Effector memory CD4-positive, alpha-beta T cell (primary cell): ENCODE data around the gene FAM20C.
"Not testable (repeated sequence)": the region's sequence is repeated elsewhere in the genome, so short reads cannot be mapped to it uniquely, and the experiment has no call there.

ENCODE experiments used
- DNase-seq, 3 donors: peaks; one replicate each; pipeline ENCODE4 v3.0.0-alpha.2; 2020
- H3K27ac ChIP-seq: 2 replicates; pipeline ENCODE4 v1.7.0; 2013; ENCODE audit warnings: mild to moderate bottlenecking, low read length, moderate library complexity; ENCODE audit not compliant: insufficient read depth, poor library complexity, severe bottlenecking
- H3K27me3 ChIP-seq: replicated peaks from 2 replicates; pipeline ENCODE4 v1.7.0; 2013; ENCODE audit warnings: mild to moderate bottlenecking, low read length; ENCODE audit not compliant: insufficient read depth, control insufficient read depth, poor library complexity, severe bottlenecking
- H3K36me3 ChIP-seq: 2 replicates; pipeline ENCODE4 v1.7.0; 2013; ENCODE audit warnings: mild to moderate bottlenecking, low read length, moderate library complexity; ENCODE audit not compliant: control insufficient read depth, insufficient read depth
- H3K4me1 ChIP-seq: 2 replicates; pipeline ENCODE4 v1.7.0; 2013; ENCODE audit warnings: low read length, mild to moderate bottlenecking; ENCODE audit not compliant: control insufficient read depth, insufficient read depth, poor library complexity, severe bottlenecking
- H3K4me3 ChIP-seq: 2 replicates; pipeline ENCODE4 v1.7.0; 2013; ENCODE audit warnings: low read length, low read depth, mild to moderate bottlenecking; ENCODE audit not compliant: insufficient read depth, poor library complexity, severe bottlenecking
- H3K9me3 ChIP-seq: 2 replicates; pipeline ENCODE4 v1.7.0; 2013; ENCODE audit warnings: mild to moderate bottlenecking, low read length, moderate library complexity; ENCODE audit not compliant: control insufficient read depth

FAM20C gene

DNA sequence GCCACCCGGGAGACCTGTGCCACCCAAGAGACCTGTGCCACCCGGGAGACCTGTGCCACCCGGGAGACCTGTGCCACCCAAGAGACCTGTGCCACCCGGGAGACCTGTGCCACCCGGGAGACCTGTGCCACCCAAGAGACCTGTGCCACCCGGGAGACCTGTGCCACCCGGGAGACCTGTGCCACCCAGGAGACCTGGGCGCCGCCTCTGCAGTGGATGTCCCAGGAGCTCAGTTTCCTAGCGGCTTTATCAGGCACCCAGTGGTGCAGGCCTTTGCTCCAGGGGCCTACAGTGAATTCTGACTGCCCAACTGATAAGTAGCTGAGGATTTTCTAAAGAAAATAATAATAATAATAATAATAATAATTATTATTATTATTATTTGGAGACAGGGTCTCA, 51.2 kb downstream of the FAM20C start:
- DNase-seq, H3K36me3 ChIP-seq, H3K27me3 ChIP-seq, H3K9me3 ChIP-seq, H3K4me1 ChIP-seq, H3K27ac ChIP-seq, H3K4me3 ChIP-seq: not testable (repeated sequence)

DNA sequence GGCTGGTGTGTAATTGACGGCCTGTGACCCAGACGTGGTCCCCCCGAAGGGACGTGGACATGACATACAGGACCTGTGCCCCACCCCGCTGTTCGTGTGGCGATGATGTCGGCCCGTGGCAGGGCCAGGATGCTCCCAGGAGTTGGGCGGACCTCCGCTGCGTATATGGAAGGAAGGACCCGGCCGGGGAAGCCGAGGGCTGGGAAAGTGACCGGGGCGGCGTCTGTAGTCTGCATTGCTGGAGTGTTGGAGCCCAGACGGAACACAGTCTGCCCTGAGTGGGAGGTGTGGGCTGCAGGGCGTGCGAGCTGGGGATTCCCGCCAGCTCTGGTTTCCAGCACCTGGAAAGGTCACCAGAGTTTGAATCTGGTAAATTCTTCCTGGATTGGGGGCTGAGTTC, 52.6 kb downstream of the FAM20C start:
- Histone ChIP-seq H3K9me3 (no peaks in the 10 kb centered on the region), H3K27ac (no peak overlapping the region), H3K4me3 (no peak overlapping the region), H3K36me3 (no peaks in the 10 kb centered on the region), H3K4me1 (no peaks in the 10 kb centered on the region), H3K27me3 (no peaks in the 10 kb centered on the region)
- DNase-seq: no peak

DNA sequence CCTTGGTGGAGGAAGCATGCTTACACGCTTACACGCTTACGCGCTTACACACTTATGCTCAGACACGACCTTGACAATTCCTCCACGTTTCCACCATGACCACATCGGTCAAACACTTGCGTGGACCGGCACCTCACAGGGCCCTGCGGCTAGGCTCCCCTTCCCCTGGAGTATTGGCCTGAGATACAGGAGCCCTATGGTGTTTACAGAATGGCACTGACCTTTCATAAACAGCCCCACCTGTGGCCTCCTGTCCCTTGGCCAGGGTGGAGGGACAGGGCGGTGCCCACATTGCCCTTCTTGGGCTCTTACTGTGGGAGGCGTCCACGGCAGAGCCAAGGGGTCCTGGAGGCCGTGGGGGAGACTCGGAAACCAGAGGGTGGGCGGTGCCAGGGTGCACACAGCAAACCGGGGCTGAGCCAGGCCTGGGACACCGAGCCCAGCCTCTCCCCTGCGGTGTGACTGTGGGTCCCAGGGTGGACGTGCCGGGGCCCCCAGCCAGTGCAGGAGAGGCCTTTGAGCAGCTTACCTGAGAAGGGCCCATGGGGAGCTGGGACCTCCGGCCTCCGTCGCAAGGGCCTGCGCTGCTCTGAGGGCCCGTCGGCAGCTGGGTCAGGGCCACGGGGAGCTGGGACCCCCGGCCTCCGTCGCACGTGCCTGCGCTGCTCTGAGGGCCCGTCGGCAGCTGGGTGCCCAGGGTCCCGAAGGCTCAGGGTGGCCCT, 53.4 kb downstream of the FAM20C start:
- no peak overlapping the region for H3K4me3 ChIP-seq
- H3K36me3 ChIP-seq: no peaks in the 10 kb centered on the region
- no peak overlapping the region for H3K27ac ChIP-seq
- H3K4me1 ChIP-seq: no peaks in the 10 kb centered on the region
- H3K27me3 ChIP-seq: no peaks in the 10 kb centered on the region
- H3K9me3 ChIP-seq: no peaks in the 10 kb centered on the region
- DNase-seq: no peak

DNA sequence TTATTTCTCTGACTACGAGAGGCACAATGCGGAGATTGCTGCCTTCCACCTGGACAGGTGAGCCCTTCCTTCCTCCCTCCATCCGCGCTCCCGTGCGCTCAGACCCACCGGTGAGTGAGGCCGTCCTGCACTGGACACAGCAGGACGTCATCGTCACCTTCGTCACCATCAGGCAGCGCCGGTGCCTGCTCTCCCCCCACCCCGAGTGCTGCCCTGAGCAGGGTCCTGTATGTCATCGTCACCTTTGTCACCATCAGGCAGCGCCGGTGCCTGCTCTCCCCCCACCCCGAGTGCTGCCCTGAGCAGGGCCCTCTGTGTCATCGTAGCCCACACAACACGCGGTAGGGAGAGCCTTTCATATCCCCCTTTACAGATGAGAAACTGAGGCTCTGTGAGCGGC, 54.1 kb downstream of the FAM20C start:
- Histone ChIP-seq H3K4me3 (no peak overlapping the region), H3K36me3 (no peaks in the 10 kb centered on the region), H3K27ac (no peak overlapping the region), H3K9me3 (no peaks in the 10 kb centered on the region), H3K27me3 (no peaks in the 10 kb centered on the region), H3K4me1 (no peaks in the 10 kb centered on the region)
- DNase-seq: no peak

DNA sequence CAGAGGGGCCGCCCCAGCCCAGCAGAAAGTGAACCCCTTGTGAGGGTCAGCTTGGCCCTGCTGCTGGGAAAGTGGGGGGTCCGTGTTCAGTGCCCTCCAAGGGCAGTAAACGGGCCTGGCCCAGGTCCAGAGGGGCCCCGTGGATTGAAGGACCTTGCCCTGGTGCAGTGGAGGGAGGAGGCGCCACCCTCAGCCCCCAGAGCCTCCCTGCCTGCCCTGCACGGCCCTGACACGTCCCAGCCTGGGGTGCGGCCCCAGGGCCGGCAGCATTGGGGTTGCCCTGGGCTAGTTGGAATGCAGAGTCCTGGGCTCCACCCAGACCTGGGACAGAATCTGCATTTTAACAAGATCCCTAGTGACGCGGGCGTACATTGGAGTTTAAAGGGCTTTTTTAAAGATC, 54.8 kb downstream of the FAM20C start:
- H3K27me3 ChIP-seq: no peaks in the 10 kb centered on the region

DNA sequence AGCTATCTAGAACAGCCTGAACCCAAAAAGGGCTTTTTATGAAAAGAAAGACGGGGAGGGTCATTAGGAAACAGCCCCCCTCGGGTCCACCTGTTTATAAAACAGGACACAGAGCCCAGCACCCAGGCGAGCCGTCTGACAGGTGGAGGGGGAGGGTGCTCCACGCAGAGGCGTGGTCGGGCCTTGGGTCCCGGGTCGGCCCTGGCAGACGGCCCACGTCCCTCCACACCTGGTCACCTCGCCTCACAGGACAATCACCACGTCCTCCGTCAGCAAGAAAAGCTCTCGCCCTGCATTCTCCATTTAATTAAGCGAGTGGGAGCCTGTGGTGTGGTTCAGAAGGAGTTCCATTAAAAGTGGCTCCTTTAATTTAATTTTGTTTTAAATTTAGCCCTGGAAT, 55.3 kb downstream of the FAM20C start:
- Histone ChIP-seq H3K27ac (no peak overlapping the region), H3K4me3 (no peak overlapping the region), H3K9me3 (no peaks in the 10 kb centered on the region), H3K4me1 (no peaks in the 10 kb centered on the region), H3K27me3 (no peaks in the 10 kb centered on the region), H3K36me3 (no peaks in the 10 kb centered on the region)
- no peak for DNase-seq

More for the DNA sequence above, 54.8 kb downstream of the FAM20C start:
- H3K4me1 ChIP-seq: no peaks in the 10 kb centered on the region
- no peak overlapping the region for H3K4me3 ChIP-seq
- no peak overlapping the region for H3K27ac ChIP-seq
- H3K9me3 ChIP-seq: no peaks in the 10 kb centered on the region
- no peak for DNase-seq
- H3K36me3 ChIP-seq: no peaks in the 10 kb centered on the region

DNA sequence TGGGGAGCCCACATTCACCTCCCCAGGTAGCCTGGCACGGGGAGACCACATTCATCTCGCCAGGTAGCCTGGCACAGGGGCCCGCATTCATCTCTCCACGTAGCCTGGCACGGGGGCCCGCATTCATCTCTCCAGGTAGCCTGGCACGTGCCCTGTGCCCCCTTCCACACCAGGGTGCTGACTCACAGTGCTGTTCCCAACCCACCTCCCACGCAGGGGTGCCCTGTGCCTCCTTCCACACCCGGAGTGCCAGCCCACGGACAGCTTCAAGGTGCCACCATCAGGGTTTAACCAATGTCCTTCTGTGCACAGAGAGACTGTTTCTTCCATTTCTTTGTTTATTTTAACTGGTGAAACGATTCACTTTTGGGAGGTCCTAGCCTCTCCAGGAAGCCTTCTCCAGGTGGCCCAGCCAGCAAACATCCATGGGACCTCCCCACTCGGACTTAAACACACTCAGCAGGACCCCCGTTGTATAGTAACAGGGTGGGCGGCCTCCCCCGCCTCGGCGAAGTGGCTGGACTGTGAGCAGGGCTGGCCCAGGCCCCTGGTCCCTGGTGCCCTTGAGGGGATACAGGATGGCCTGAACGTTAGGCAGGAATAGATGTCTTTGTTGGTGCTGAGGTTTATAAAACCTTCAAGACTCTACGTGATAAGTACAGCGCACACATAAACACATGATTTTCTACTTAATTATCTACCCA, 56.5 kb downstream of the FAM20C start:
- Histone ChIP-seq H3K4me3 (no peak overlapping the region), H3K9me3 (no peaks in the 10 kb centered on the region), H3K36me3 (no peaks in the 10 kb centered on the region), H3K27ac (no peak overlapping the region), H3K4me1 (no peaks in the 10 kb centered on the region), H3K27me3 (no peaks in the 10 kb centered on the region)
- no peak for DNase-seq

DNA sequence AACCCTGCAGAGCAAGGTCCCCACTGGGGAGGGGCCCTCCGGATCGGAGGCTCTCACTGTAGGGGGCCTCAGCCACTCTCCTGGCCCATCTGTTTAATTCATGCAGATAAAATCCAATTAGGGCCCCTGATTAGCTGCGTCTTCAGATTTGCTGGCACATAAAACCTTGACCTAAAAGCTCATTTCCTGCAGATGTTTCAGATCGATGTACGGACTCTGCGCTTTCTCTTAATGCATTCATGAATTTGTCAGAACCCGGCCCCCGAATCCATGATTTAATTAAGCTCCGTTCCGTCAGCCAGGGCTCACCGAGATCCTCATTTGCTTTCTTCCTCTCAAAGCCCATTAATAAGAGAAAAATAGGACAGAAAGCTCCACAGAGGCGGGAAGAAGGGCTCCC, 57.6 kb downstream of the FAM20C start:
- Histone ChIP-seq H3K27me3 (no peaks in the 10 kb centered on the region), H3K36me3 (no peaks in the 10 kb centered on the region), H3K4me3 (no peak overlapping the region), H3K9me3 (no peaks in the 10 kb centered on the region), H3K27ac (no peak overlapping the region), H3K4me1 (no peaks in the 10 kb centered on the region)
- no peak for DNase-seq

DNA sequence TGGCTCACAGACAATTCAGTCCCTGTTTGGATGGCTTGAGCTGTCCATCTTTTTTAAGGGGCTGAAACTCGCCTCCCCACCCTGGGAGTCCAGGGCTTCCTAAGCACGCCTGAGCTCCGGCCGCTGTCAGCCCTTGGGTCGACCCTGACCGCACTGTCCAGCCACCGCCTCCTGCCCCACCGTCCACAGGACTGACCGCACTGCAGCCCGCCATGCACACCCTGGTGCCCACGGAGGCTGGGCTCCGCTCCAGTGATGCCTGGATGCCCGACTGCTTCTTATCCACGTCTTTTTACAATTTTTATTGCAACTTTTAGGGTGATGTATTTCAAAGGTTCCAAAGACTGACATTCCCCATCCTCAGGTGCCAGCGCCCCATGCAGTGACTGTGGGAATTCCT, 58.2 kb downstream of the FAM20C start:
- Histone ChIP-seq H3K36me3 (no peaks in the 10 kb centered on the region), H3K27ac (no peak overlapping the region), H3K27me3 (no peaks in the 10 kb centered on the region), H3K4me3 (no peak overlapping the region), H3K4me1 (no peaks in the 10 kb centered on the region), H3K9me3 (no peaks in the 10 kb centered on the region)
- DNase-seq: no peak

DNA sequence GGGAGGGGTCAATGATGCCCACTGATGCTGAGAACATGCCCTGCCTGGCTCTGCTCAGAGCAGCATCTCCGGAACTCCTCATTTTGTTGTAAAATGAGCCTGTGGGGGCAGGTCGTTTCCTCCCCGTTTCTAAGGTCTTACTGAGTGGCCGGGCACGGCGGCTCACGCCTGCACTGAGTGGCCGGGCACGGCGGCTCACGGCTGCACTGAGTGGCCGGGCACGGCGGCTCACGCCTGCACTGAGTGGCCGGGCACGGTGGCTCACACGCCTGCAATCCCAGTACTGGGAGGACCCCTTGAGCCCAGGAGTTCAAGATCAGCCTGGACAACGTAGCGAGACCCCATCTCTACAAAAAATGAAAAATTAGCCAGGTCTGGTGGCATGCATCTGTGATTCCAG, 58.6 kb downstream of the FAM20C start:
- H3K27me3 ChIP-seq: no peaks in the 10 kb centered on the region
- H3K36me3 ChIP-seq: no peaks in the 10 kb centered on the region
- H3K4me3 ChIP-seq: no peak overlapping the region
- H3K27ac ChIP-seq: no peak overlapping the region
- H3K4me1 ChIP-seq: no peaks in the 10 kb centered on the region
- no peaks in the 10 kb centered on the region for H3K9me3 ChIP-seq
- no peak for DNase-seq
